Measurements from ENCODE around the gene B3GNT5.

DNA sequence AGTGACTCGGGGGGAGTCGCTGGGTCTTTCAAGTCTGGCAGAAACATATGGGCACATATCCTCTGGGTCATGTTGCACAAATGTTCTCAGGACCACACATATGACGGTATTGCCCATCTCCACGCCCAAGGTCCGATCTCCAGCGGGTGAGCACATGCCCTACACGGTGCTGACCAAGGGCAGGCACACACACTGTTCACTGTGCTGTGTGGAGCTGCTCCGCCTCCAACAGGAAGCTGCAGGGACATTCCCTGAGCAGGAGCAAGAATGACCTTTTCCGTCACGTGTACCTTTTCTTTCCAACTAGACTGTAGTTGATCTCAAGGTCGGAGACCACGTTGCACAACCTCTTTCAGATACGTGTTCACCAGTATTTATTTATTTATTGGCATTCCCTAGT is 41.7 kb upstream of the B3GNT5 start:
- TF ChIP-seq, protein P1, sequence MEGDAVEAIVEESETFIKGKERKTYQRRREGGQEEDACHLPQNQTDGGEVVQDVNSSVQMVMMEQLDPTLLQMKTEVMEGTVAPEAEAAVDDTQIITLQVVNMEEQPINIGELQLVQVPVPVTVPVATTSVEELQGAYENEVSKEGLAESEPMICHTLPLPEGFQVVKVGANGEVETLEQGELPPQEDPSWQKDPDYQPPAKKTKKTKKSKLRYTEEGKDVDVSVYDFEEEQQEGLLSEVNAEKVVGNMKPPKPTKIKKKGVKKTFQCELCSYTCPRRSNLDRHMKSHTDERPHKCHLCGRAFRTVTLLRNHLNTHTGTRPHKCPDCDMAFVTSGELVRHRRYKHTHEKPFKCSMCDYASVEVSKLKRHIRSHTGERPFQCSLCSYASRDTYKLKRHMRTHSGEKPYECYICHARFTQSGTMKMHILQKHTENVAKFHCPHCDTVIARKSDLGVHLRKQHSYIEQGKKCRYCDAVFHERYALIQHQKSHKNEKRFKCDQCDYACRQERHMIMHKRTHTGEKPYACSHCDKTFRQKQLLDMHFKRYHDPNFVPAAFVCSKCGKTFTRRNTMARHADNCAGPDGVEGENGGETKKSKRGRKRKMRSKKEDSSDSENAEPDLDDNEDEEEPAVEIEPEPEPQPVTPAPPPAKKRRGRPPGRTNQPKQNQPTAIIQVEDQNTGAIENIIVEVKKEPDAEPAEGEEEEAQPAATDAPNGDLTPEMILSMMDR (IDR thresholded peaks at IDR 0.05): no peak
- TF ChIP-seq POLR2A (IDR thresholded peaks at IDR 0.05): no peak

Data from transverse colon (tissue), 3 donors.